Urinary bladder (tissue), 2 donors: ENCODE results near the gene DDX55. TPM values are rescaled to one million over a fixed set of nuclear protein-coding genes. Genes with fewer than 3 reads are reported as not detected.

Source experiments
- polyA plus RNA-seq: library from polyadenylated mRNA; stranded (reverse); fragments of 200-250 nt; gene quantifications from one replicate; pipeline ENCODE4 v1.2.3, GENCODE V29; 2013
- small RNA-seq: library from RNA; depleted of rRNA; stranded (forward); fragments of <200 nt; gene quantifications from one replicate; pipeline ENCODE3, GENCODE V24; 2014
- total RNA-seq: library from RNA; depleted of rRNA; stranded (reverse); fragments of >200 nt; gene quantifications from one replicate; pipeline ENCODE4 v1.2.3, GENCODE V29; 2014
- donor health status: healthy.

DDX55 gene
- total and polyA plus RNA-seq, 2 donors, result 12.2 to 15.8 TPM

Small RNA genes within 50 kb of the gene (small RNA-seq; reads per million reads assigned to genes)
- 0.18 reads per million for gene SNORA9B

Other genes with a start within 250 kb of the DDX55 start
- 30.2 TPM for gene SBNO1, start 237.3 kb upstream of the DDX55 start, total RNA-seq
- gene SBNO1, start 237.3 kb upstream of the DDX55 start, polyA plus RNA-seq, result 7.1 TPM
- gene KMT5A, start 218.0 kb upstream of the DDX55 start, total RNA-seq, result 42.3 TPM
- 29.1 TPM for gene KMT5A, start 218.0 kb upstream of the DDX55 start, polyA plus RNA-seq
- gene RILPL2, start 165.4 kb upstream of the DDX55 start, total RNA-seq, result 3.2 TPM
- gene RILPL2, start 165.4 kb upstream of the DDX55 start, polyA plus RNA-seq, result 7.1 TPM
- 13.0 TPM for gene SNRNP35, start 144.0 kb upstream of the DDX55 start, total RNA-seq
- 21.9 TPM for gene SNRNP35, start 144.0 kb upstream of the DDX55 start, polyA plus RNA-seq
- gene RILPL1, start 68.4 kb upstream of the DDX55 start, total RNA-seq, result 6.7 TPM
- gene RILPL1, start 68.4 kb upstream of the DDX55 start, polyA plus RNA-seq, result 26.2 TPM
- 315 TPM for gene TMED2, start 17.5 kb upstream of the DDX55 start, total RNA-seq
- 147 TPM for gene TMED2, start 17.5 kb upstream of the DDX55 start, polyA plus RNA-seq
- gene EIF2B1, start 31.6 kb downstream of the DDX55 start, total RNA-seq, result 26.7 TPM
- 42.1 TPM for gene EIF2B1, start 31.6 kb downstream of the DDX55 start, polyA plus RNA-seq
- gene GTF2H3, start 31.7 kb downstream of the DDX55 start, total RNA-seq, result 37.3 TPM
- 14.7 TPM for gene GTF2H3, start 31.7 kb downstream of the DDX55 start, polyA plus RNA-seq
- gene TCTN2, start 69.0 kb downstream of the DDX55 start, total RNA-seq, result 11.8 TPM
- 7.8 TPM for gene TCTN2, start 69.0 kb downstream of the DDX55 start, polyA plus RNA-seq
- gene ATP6V0A2, start 110.3 kb downstream of the DDX55 start, total RNA-seq, result 22.9 TPM
- gene ATP6V0A2, start 110.3 kb downstream of the DDX55 start, polyA plus RNA-seq, result 6.8 TPM
- 0.90 TPM for gene DNAH10, start 160.2 kb downstream of the DDX55 start, total RNA-seq
- 0.14 TPM for gene DNAH10, start 160.2 kb downstream of the DDX55 start, polyA plus RNA-seq